Liver (tissue), 3 donors: Measurements from ENCODE around the gene OR10H2.
A peak's percentile ranks its signal among the peaks of the same experiment; 100 is the strongest.

Source experiments
- CTCF ChIP-seq: fragments of 150-350 bp; IDR thresholded peaks from 2 replicates; pipeline ENCODE4 v1.5.1; 2017; ENCODE audit warnings: improper control_type of control experiment, low read depth, low read length; ENCODE audit not compliant: missing input control
- GABPA ChIP-seq, 2 donors: IDR thresholded peaks in 1 of 2; conservative IDR thresholded peaks in 1 of 2; 2 replicates each; pipeline ENCODE4 v1.6.1; 2016; ENCODE audit warnings: antibody characterized with exemption in 2 of 2, mild to moderate bottlenecking in 1 of 2, moderate library complexity in 1 of 2
- JUND ChIP-seq, 2 donors: IDR thresholded peaks; 2 replicates each; pipeline ENCODE4 v1.6.1; 2016; ENCODE audit warnings: antibody characterized with exemption in 2 of 2
- RAD21 ChIP-seq, 2 donors: IDR thresholded peaks; 2 replicates each; pipeline ENCODE4 v1.6.1; 2016; ENCODE audit warnings: antibody characterized with exemption in 2 of 2, mild to moderate bottlenecking in 2 of 2
- SP1 ChIP-seq: IDR thresholded peaks from 2 replicates; pipeline ENCODE4 v1.6.1; 2018; ENCODE audit warnings: antibody characterized with exemption, mild to moderate bottlenecking
- ZBTB33 ChIP-seq: IDR thresholded peaks from 2 replicates; pipeline ENCODE4 v1.6.1; 2016; ENCODE audit warnings: antibody characterized with exemption
- TF ChIP-seq, protein P1 (sequence below): IDR thresholded peaks from 2 replicates; pipeline ENCODE4 v1.6.1; 2016; ENCODE audit warnings: antibody characterized with exemption, mild to moderate bottlenecking
- TF ChIP-seq, protein P2 (sequence below): IDR thresholded peaks from 2 replicates; pipeline ENCODE4 v1.6.1; 2016; ENCODE audit warnings: antibody characterized with exemption
- donor health status: healthy.
- donor health status: healthy.

GRCh38 chr19:15702534-15702930 lies 25.3 kb upstream of the OR10H2 start:
- TF ChIP-seq JUND (IDR thresholded peaks at IDR 0.05) (no peak), CTCF (peak; percentile 19), SP1 (no peak), GABPA (IDR thresholded peaks at IDR 0.05 in 1 of 2, conservative IDR thresholded peaks at IDR 0.05 in 1 of 2) (no peak), RAD21 (IDR thresholded peaks at IDR 0.05) (peak in 1 of 2 donors; percentile 66), ZBTB33 (no peak)
- TF ChIP-seq, protein P1, sequence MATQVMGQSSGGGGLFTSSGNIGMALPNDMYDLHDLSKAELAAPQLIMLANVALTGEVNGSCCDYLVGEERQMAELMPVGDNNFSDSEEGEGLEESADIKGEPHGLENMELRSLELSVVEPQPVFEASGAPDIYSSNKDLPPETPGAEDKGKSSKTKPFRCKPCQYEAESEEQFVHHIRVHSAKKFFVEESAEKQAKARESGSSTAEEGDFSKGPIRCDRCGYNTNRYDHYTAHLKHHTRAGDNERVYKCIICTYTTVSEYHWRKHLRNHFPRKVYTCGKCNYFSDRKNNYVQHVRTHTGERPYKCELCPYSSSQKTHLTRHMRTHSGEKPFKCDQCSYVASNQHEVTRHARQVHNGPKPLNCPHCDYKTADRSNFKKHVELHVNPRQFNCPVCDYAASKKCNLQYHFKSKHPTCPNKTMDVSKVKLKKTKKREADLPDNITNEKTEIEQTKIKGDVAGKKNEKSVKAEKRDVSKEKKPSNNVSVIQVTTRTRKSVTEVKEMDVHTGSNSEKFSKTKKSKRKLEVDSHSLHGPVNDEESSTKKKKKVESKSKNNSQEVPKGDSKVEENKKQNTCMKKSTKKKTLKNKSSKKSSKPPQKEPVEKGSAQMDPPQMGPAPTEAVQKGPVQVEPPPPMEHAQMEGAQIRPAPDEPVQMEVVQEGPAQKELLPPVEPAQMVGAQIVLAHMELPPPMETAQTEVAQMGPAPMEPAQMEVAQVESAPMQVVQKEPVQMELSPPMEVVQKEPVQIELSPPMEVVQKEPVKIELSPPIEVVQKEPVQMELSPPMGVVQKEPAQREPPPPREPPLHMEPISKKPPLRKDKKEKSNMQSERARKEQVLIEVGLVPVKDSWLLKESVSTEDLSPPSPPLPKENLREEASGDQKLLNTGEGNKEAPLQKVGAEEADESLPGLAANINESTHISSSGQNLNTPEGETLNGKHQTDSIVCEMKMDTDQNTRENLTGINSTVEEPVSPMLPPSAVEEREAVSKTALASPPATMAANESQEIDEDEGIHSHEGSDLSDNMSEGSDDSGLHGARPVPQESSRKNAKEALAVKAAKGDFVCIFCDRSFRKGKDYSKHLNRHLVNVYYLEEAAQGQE = no peak
- TF ChIP-seq, protein P2, sequence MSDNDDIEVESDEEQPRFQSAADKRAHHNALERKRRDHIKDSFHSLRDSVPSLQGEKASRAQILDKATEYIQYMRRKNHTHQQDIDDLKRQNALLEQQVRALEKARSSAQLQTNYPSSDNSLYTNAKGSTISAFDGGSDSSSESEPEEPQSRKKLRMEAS = no peak
